DMS 273 (cell line): Measurements from ENCODE around the gene PRDX3.

Experiments
- DNase-seq: peaks from one replicate; lab custom pipeline; 2025; ENCODE audit not compliant: unreplicated experiment; lab: John Stamatoyannopoulos, UW

PRDX3 gene

GRCh38 chr10:119131512-119132240 lies 46.9 kb downstream of the PRDX3 start:
- DNase-seq, result no peak

DNA sequence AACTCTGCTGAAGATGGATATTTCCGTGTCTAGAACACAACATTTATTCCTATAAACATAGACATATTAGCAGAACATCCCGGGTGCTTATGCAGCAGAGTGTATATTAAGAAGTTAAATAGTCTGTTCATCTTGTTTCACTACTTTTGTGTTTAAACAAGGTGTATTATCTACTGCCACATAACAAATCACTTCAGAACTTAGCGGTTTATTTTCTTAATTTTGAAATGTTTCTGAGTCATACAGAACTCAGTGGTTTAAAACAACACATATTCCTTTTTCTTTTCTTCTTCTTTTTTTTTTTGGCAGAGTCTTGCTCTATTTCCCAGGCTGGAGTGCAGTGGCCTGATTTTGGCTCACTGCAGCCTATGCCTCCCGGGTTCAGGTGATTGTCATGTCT lies 48.9 kb downstream of the PRDX3 start:
- DNase-seq, result no peak

- no peak for DNase-seq
Measured at GRCh38 chr10:119125942-119126341, 52.7 kb downstream of the PRDX3 start.

DNA sequence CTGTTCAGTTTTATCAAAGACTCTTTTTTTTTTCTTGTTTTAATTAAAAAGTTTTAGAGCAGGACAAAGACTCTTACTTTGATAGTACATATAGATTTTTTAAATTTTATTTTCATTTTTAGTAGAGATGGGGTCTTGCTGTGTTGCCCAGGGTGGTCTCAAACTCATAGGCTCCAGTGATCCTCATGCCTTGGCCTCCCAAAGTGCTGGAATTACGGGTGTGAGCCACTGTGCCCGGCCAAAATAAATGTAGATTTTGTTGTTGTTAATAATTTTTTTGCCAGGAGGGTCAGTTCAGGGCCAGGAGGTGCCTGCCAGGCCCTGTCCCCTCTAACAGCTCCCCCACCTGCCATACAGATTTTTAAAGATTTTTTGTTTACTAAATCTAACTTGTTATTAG lies 57.7 kb downstream of the PRDX3 start:
- DNase-seq, result no peak

DNA sequence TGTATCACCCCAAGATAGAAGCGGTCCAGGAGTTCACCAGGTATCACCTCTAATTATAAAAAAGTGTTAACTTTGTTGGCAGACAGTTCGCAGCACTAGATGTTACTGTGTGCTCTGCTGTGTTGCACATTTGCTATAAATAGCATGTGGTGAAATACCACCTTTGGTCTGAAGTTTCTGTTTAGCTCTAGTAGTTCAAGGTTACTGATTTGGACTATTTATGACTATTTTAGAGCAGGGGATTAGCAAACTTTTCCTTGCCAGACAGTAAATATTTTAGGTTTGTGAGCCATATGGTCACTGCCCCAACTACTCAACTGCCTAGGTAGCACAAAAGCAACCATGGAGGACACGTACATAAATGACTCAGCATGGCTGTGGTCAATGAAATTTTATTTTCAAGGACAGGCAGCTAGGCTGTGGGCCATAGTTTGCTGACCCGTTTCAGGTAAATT lies 58.2 kb downstream of the PRDX3 start:
- no peak for DNase-seq

DNA sequence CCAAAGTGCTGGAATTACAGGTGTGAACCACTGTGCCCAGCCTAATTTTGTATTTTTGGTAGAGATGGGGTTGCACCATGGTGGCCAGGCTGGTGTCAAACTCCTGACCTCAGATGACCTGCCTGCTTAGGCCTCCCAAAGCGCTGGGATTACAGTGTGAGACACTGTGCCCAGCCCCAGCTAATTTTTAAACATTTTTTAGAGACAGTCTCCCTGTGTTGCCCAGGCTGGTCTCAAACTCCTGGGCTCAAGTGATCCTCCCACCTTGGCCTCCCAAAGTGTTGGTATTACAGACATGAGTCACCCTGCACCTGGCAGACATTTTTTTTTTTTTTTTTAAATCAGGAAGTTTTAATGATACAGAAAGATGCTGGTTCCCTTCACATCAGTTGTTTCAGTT lies 59.2 kb downstream of the PRDX3 start:
- DNase-seq, result no peak

DNA sequence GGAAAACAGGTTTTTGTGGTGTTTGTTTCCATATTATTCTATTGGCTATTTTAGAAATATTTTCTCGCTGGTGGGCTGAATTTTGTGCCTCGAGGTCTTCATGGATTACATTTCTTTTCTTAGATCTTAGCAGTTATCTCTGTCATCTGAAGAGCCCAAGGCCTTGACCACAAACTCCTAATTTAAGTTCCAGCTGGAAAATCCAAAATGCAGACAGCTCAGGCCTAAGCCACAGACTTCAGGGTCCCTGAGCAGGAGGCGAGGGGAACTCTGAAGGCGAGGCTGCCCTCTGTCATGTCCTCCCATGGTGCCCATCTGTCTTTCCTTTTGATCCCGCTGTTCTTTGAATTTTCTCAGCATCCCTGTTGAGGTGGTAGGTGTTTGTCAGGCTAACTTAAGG lies 60.4 kb downstream of the PRDX3 start:
- DNase-seq, result no peak
